ENCODE results near the gene SMC1B. TPM values are rescaled to one million over a fixed set of nuclear protein-coding genes. Genes with fewer than 3 reads are reported as not detected.
"Not testable (repeated sequence)": the region's sequence is repeated elsewhere in the genome, so short reads cannot be mapped to it uniquely, and the experiment has no call there.

The SMC1B gene
- total RNA-seq, 4 donors from 2014 or later = not detected

DNA sequence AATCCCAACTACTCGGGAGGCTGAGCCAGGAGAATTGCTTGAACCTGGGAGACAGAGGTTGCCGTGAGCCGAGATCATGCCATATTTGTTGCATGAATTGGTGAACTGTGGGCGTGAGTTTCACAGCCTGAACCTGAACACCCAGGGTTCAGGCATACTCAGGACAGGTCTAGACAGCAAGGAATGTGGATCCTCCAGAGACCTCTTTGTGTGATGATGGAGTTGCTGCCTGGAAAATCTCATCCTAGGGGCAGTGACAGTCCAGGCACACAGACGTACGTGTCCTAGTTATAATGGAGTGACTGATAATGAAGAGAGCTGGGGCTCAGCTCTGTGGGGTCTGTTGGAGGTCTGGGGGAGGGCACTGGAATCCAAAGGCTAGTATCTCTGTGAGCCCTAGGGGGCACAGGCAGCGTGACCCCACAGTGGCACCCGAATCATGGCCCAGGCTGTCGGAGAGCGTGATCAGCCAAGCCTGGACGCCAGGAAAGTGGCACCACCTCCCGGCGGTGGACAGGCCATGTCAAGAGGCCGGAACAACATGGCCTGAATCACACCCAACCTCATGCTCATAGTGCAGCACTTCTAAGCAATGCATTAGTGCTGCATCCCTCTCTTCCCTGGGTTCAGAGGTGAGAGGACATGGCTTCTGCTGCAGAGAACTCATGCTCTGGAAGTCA is 31.8 kb upstream of the SMC1B start:
- ATAC-seq = no peak
- Histone ChIP-seq H3K27me3 (peaks cover 3% of the 10 kb centered on the region), H3K9me3 (no peaks in the 10 kb centered on the region), H3K36me3 (no peaks in the 10 kb centered on the region), H3K27ac (no peak overlapping the region), H3K4me3 (no peak overlapping the region), H3K4me1 (peaks cover 0 to 10% (median 0%) of the 10 kb centered on the region in 3 donors)
- 98% methylated on average over 5 of the region's 14 CpGs; no CpG with 5 or more reads in 1 of the 2 donors for WGBS, 2 donors (ENCODE audit: low coverage in 1 of 2)
- TF ChIP-seq POLR2AphosphoS5 (IDR thresholded peaks at IDR 0.05) (no peak), EP300 (IDR thresholded peaks at IDR 0.05) (no peak), POLR2A (IDR thresholded peaks at IDR 0.05) (no peak)
- TF ChIP-seq, protein P1, sequence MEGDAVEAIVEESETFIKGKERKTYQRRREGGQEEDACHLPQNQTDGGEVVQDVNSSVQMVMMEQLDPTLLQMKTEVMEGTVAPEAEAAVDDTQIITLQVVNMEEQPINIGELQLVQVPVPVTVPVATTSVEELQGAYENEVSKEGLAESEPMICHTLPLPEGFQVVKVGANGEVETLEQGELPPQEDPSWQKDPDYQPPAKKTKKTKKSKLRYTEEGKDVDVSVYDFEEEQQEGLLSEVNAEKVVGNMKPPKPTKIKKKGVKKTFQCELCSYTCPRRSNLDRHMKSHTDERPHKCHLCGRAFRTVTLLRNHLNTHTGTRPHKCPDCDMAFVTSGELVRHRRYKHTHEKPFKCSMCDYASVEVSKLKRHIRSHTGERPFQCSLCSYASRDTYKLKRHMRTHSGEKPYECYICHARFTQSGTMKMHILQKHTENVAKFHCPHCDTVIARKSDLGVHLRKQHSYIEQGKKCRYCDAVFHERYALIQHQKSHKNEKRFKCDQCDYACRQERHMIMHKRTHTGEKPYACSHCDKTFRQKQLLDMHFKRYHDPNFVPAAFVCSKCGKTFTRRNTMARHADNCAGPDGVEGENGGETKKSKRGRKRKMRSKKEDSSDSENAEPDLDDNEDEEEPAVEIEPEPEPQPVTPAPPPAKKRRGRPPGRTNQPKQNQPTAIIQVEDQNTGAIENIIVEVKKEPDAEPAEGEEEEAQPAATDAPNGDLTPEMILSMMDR (IDR thresholded peaks at IDR 0.05) = no peak

DNA sequence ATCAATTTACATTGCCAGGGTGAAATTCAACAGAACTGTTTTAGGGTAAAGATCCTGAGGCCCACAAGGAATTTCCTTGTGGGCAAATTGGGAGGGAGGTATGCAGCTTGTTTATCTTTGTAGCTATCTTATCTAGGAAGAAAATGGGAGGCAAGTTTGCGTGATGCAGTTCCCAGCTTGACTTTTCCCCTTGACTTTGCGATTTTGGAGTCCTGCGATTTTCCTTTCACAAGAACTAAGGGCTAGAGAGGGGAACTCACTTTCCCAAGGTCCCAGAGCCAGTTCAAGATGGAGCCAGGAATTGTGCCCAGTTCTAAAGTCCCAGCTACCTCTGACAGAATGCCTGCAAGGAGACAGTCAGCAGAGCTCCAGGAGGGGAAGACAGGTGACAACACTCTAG is 30.8 kb upstream of the SMC1B start:
- no peak overlapping the region for H3K4me3 ChIP-seq
- H3K27ac ChIP-seq = no peak overlapping the region

GRCh38 chr22:45442116-45442515 is 28.7 kb upstream of the SMC1B start:
- no peak overlapping the region for H3K27ac ChIP-seq
- TF ChIP-seq, protein P1 (IDR thresholded peaks at IDR 0.05) = no peak
- TF ChIP-seq POLR2AphosphoS5 (IDR thresholded peaks at IDR 0.05) = no peak
- TF ChIP-seq EP300 (IDR thresholded peaks at IDR 0.05) = no peak
- no peak for TF ChIP-seq POLR2A (IDR thresholded peaks at IDR 0.05)
- no peaks in the 10 kb centered on the region for H3K9me3 ChIP-seq
- no peak for ATAC-seq
- no peak overlapping the region for H3K4me3 ChIP-seq
- no peaks in the 10 kb centered on the region for H3K36me3 ChIP-seq
- 49 to 64% methylated on average over 3 to 4 of the region's 5 CpGs for WGBS, 2 donors (ENCODE audit: low coverage in 1 of 2)
- peaks cover 5% of the 10 kb centered on the region for H3K27me3 ChIP-seq
- H3K4me1 ChIP-seq = peaks cover 0 to 8% (median 0%) of the 10 kb centered on the region in 3 donors

More for the DNA sequence above, 30.8 kb upstream of the SMC1B start:
- peaks cover 0 to 8% (median 0%) of the 10 kb centered on the region in 3 donors for H3K4me1 ChIP-seq
- 95 to 100% methylated on average over 1 to 3 of the region's 3 CpGs for WGBS, 2 donors (ENCODE audit: low coverage in 1 of 2)
- no peaks in the 10 kb centered on the region for H3K36me3 ChIP-seq
- H3K27me3 ChIP-seq = peaks cover 5% of the 10 kb centered on the region
- H3K9me3 ChIP-seq = no peaks in the 10 kb centered on the region
- TF ChIP-seq, protein P1 (IDR thresholded peaks at IDR 0.05) = no peak
- no peak for ATAC-seq

DNA sequence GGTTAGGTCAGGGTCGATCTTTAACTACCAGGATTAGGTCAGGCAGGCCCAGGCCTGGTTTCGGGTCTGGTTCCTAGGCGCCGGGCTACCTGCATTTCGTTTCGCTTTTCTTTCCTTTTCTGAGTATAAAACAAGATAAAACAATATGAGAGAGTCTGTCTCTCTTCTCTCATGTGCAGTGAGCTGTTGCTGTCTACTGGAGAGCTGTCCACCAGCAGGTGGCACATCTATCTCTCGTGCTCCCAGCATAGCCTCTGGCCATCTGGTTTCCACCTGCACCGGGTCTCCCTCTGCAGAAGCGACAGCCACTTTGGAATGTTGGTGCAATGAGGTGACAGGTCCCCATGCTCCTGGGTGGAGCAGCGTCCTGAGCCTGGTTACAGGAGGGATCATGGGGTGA is 27.7 kb upstream of the SMC1B start:
- Histone ChIP-seq H3K27ac (no peak overlapping the region), H3K36me3 (no peaks in the 10 kb centered on the region), H3K27me3 (peaks cover 5% of the 10 kb centered on the region), H3K4me3 (no peak overlapping the region), H3K9me3 (no peaks in the 10 kb centered on the region), H3K4me1 (peaks cover 0 to 8% (median 0%) of the 10 kb centered on the region in 3 donors)
- TF ChIP-seq, protein P1 (IDR thresholded peaks at IDR 0.05) = peak in 3 of 4 experiments; percentile 70 to 83 (median 70)
- TF ChIP-seq POLR2A (IDR thresholded peaks at IDR 0.05) (no peak), POLR2AphosphoS5 (IDR thresholded peaks at IDR 0.05) (peak; percentile 72), EP300 (IDR thresholded peaks at IDR 0.05) (no peak)
- WGBS, 2 donors (ENCODE audit: low coverage in 1 of 2) = 18 to 38% methylated on average over 6 to 10 of the region's 10 CpGs
- peak; percentile 83 for ATAC-seq

GRCh38 chr22:45440688-45441087 is 27.3 kb upstream of the SMC1B start:
- ATAC-seq, H3K9me3 ChIP-seq, H3K4me3 ChIP-seq, H3K27ac ChIP-seq, H3K36me3 ChIP-seq, H3K27me3 ChIP-seq: not testable (repeated sequence)
- peaks cover 0 to 12% (median 0%) of the 10 kb centered on the region in 3 donors for H3K4me1 ChIP-seq
- WGBS, 2 donors (ENCODE audit: low coverage in 1 of 2) = 69 to 88% methylated on average over 2 to 8 of the region's 13 CpGs

All from gastroesophageal sphincter (tissue), 4 donors.